Left ventricle myocardium inferior (tissue), 1 donor: Measurements from ENCODE around the gene EDARADD. TPM values are rescaled to one million over a fixed set of nuclear protein-coding genes. Genes with fewer than 3 reads are reported as not detected.
"Not testable (repeated sequence)": the region's sequence is repeated elsewhere in the genome, so short reads cannot be mapped to it uniquely, and the experiment has no call there.

ENCODE experiments used
- DNase-seq: peaks from one replicate; pipeline ENCODE4 v3.0.0-alpha.2; 2020
- H3K27ac ChIP-seq: fragments of 200-600 bp; replicated peaks from 2 replicates; pipeline ENCODE4 v1.8.0; 2021
- H3K27me3 ChIP-seq: fragments of 200-600 bp; 2 replicates; pipeline ENCODE4 v1.8.0; 2021; ENCODE audit warnings: low read depth
- H3K36me3 ChIP-seq: fragments of 200-600 bp; 2 replicates; pipeline ENCODE4 v1.8.0; 2021
- H3K4me1 ChIP-seq: fragments of 200-600 bp; 2 replicates; pipeline ENCODE4 v1.8.0; 2021
- H3K4me3 ChIP-seq: fragments of 200-600 bp; 2 replicates; pipeline ENCODE4 v1.8.0; 2021; ENCODE audit warnings: mild to moderate bottlenecking, moderate library complexity
- H3K9me3 ChIP-seq: fragments of 200-600 bp; replicated peaks from 2 replicates; pipeline ENCODE4 v1.8.0; 2021
- CTCF ChIP-seq: fragments of 200-600 bp; IDR thresholded peaks from 2 replicates; pipeline ENCODE4 v1.8.0; 2021; ENCODE audit warnings: antibody characterized with exemption, mild to moderate bottlenecking, borderline replicate concordance
- intact Hi-C: fragments of 100-400 bp; cut with micrococcal nuclease; formaldehyde crosslinking; loops from one replicate; pipeline ENCODE4 v1.11.0; 2022
- long read RNA-seq: library from polyadenylated mRNA; unstranded; transcript quantifications from one replicate; pipeline ENCODE4 v2.0.0, GENCODE V29; 2021
- total RNA-seq: library from RNA; stranded (reverse); fragmentation: NEBNext Ultra II Directional; extraction: Animal tissue kit (Norgen Biotek cat#: 25700); gene quantifications from one replicate; pipeline ENCODE4 v1.2.1, GENCODE V29; 2021
- donor health status: DM: no; HTN: yes; CAD: no; lungs with severe emphysema.

The EDARADD gene
- 1.4 TPM for total RNA-seq
- long read RNA-seq, partial matches to known transcripts = 0 of 4 reads
- long read RNA-seq, other reads (novel, unspliced or antisense) = 0 of 4 reads

GRCh38 chr1:236393681-236394481 is at the start of gene EDARADD:
Gene EDARADD, plus strand, starts transcription at chr1:236394286. Its CDS starts 159 bp downstream, at chr1:236394445.
- TF ChIP-seq CTCF = no peak
- H3K9me3 ChIP-seq = no peaks in the 10 kb centered on the region
- H3K27me3 ChIP-seq = peaks cover 74% of the 10 kb centered on the region
- H3K4me1 ChIP-seq = peaks cover 15% of the 10 kb centered on the region
- H3K36me3 ChIP-seq = no peaks in the 10 kb centered on the region
- DNase-seq = no peak
- intact Hi-C loops = no loop called here
- H3K4me3 ChIP-seq = peak within 1 kb of the TSS; percentile 80
- peak within 1 kb of the TSS; percentile 21 for H3K27ac ChIP-seq

GRCh38 chr1:236345728-236346127 is 48.4 kb upstream of the EDARADD start:
- H3K36me3 ChIP-seq = no peaks in the 10 kb centered on the region
- DNase-seq = no peak
- no peak overlapping the region for H3K27ac ChIP-seq
- no peaks in the 10 kb centered on the region for H3K9me3 ChIP-seq
- H3K4me3 ChIP-seq = no peak overlapping the region
- TF ChIP-seq CTCF = no peak
- peaks cover 14% of the 10 kb centered on the region for H3K4me1 ChIP-seq
- intact Hi-C loops = no loop called here
- no peaks in the 10 kb centered on the region for H3K27me3 ChIP-seq

- Histone ChIP-seq H3K4me1 (peaks cover 13% of the 10 kb centered on the region), H3K9me3 (no peaks in the 10 kb centered on the region), H3K27ac (no peak overlapping the region), H3K4me3 (no peak overlapping the region), H3K27me3 (no peaks in the 10 kb centered on the region), H3K36me3 (no peaks in the 10 kb centered on the region)
- intact Hi-C loops = no loop called here
- no peak for DNase-seq
- no peak for TF ChIP-seq CTCF
Measured at GRCh38 chr1:236348071-236348470, 46.0 kb upstream of the EDARADD start.

- H3K9me3 ChIP-seq = no peaks in the 10 kb centered on the region
- H3K4me1 ChIP-seq = peaks cover 24% of the 10 kb centered on the region
- no peak overlapping the region for H3K4me3 ChIP-seq
- no peak for TF ChIP-seq CTCF
- H3K36me3 ChIP-seq = no peaks in the 10 kb centered on the region
- no peaks in the 10 kb centered on the region for H3K27me3 ChIP-seq
- intact Hi-C loops = no loop called here
- H3K27ac ChIP-seq = no peak overlapping the region
- no peak for DNase-seq
Measured at GRCh38 chr1:236350308-236350707, 43.8 kb upstream of the EDARADD start.

GRCh38 chr1:236351875-236352573 is 42.1 kb upstream of the EDARADD start:
- Histone ChIP-seq H3K9me3 (peaks cover under 1% of the 10 kb centered on the region), H3K27me3 (no peaks in the 10 kb centered on the region), H3K4me3 (no peak overlapping the region), H3K4me1 (peaks cover 24% of the 10 kb centered on the region), H3K27ac (no peak overlapping the region), H3K36me3 (no peaks in the 10 kb centered on the region)
- no peak for DNase-seq
- intact Hi-C loops = no loop called here
- no peak for TF ChIP-seq CTCF

GRCh38 chr1:236352747-236353146 is 41.3 kb upstream of the EDARADD start:
- H3K4me1 ChIP-seq = peaks cover 24% of the 10 kb centered on the region
- DNase-seq, intact Hi-C loops, H3K9me3 ChIP-seq, H3K27ac ChIP-seq, H3K4me3 ChIP-seq, H3K27me3 ChIP-seq, H3K36me3 ChIP-seq: not testable (repeated sequence)
